ENCODE data around the gene HOXB5. TPM values are rescaled to one million over a fixed set of nuclear protein-coding genes. Genes with fewer than 3 reads are reported as not detected.

Gene HOXB5
- total RNA-seq, 4 donors from 2014 or later = 0.15 to 0.55 TPM; not detected in 2

DNA sequence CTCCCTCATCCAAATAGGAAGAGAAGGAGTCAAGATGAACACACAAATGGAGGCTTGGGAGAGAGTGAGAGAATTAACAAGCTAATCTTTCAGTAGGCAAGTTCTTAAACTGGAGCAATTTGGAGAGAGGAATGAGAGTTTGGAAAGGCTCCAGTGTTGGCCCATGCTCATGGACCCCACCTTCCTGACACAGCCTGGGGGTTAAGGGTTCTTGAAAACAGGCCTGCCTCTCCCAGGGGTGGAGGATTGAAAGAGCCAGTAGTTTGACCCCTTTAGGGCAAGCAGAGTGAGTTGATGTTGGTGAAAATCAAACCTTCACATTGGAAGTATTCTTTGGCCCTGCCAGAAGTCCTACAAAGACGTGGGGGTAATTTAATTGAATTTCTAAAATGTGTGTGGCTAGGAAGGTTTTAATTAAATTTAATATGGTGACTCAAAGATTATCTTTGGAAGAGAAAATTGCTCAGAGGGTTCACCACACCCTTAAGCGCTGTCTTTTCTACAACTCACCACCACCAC, 9.3 kb downstream of the HOXB5 start:
- DNase-seq (ENCODE audit: low spot score in 2 of 2) = no peak
- 28 to 29% methylated on average over 2 of the region's 2 CpGs for WGBS, 2 donors
- no peak overlapping the region for H3K4me3 ChIP-seq (ENCODE audit: low read depth, poor library complexity, severe bottlenecking)

GRCh38 chr17:48583708-48584222, 9.8 kb downstream of the HOXB5 start:
- intact Hi-C loops (cut with DNase I; ENCODE audit: low total_unique reads) = no loop called here
- DNase-seq (ENCODE audit: low spot score in 2 of 2) = no peak
- WGBS, 2 donors = 62 to 69% methylated on average over 3 of the region's 3 CpGs
- H3K4me3 ChIP-seq (ENCODE audit: low read depth, poor library complexity, severe bottlenecking) = no peak overlapping the region
- no peak for TF ChIP-seq POLR2A (IDR thresholded peaks at IDR 0.05)
- no peak for TF ChIP-seq CTCF (IDR thresholded peaks at IDR 0.05)

More for the DNA sequence above, 9.3 kb downstream of the HOXB5 start:
- TF ChIP-seq CTCF (IDR thresholded peaks at IDR 0.05) (no peak), POLR2A (IDR thresholded peaks at IDR 0.05) (no peak)
- intact Hi-C loops (cut with DNase I; ENCODE audit: low total_unique reads) = no loop called here

- intact Hi-C loops (cut with DNase I; ENCODE audit: low total_unique reads) = no loop called here
- DNase-seq (ENCODE audit: low spot score in 2 of 2) = no peak
- WGBS, 2 donors = 51 to 66% methylated on average over 7 of the region's 7 CpGs
- H3K4me3 ChIP-seq (ENCODE audit: low read depth, poor library complexity, severe bottlenecking) = no peak overlapping the region
- no peak for TF ChIP-seq CTCF (IDR thresholded peaks at IDR 0.05)
- TF ChIP-seq POLR2A (IDR thresholded peaks at IDR 0.05) = no peak
These were observed 10.9 kb downstream of the HOXB5 start for GRCh38 chr17:48582750-48583069.

DNA sequence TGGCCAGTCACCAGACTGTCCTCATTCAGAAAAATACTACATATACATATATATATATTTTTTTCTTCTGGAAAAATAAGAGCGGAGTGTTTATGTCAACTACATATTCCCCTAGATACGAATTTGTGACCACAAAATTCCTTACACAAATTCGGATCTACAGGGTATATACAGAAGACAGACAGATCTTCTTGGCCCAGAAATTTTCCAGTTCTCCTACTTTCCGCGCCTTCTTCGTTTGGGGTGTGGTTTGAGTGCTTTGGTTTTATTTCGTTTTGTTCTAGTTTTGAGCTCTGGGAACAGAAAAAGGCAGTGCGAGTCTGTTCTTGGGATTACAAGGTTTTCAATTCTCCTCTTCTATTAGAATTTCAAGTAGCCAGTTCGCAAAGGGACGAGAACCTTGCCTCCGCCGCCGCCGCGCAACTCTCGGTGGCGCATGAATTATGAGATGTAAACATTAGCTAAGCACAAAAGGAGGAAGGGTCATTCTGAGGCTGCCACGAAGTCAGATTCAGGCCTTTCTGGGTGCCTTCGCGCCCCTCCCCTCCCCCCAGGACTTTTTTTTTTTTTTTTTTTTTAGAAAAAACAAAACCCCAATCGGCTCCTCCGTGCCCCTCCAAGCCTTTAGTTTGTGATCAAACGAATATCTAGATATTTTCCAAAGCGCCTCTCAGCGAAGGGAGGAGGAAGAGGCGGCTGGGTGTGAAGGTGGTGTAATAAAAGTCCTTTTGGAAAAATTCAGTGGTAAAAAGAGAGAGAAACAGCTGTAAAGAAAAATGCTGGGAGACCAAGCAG, 13.6 kb downstream of the HOXB5 start:
- H3K4me3 ChIP-seq (ENCODE audit: low read depth, poor library complexity, severe bottlenecking) = no peak overlapping the region
- no peak for DNase-seq (ENCODE audit: low spot score in 2 of 2)
- no peak for TF ChIP-seq CTCF (IDR thresholded peaks at IDR 0.05)
- WGBS, 2 donors = 74 to 78% methylated on average over 26 of the region's 26 CpGs
- intact Hi-C loops (cut with DNase I; ENCODE audit: low total_unique reads) = no loop called here

DNA sequence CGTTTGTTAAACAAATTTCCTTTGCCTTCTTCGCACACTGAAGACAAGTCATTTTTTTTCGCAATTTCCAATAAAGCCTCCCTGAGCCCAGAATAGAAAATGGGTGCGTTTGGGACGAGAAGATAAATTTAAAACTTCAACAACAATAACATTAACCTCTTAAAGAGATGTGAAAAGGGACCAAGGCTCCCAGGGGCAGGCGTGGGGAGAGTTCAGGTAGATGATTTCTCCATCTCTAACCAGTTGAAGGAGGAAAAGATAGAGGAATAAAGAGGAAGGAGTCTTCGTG, 14.2 kb downstream of the HOXB5 start:
- no peak overlapping the region for H3K4me3 ChIP-seq (ENCODE audit: low read depth, poor library complexity, severe bottlenecking)
- intact Hi-C loops (cut with DNase I; ENCODE audit: low total_unique reads) = no loop called here
- WGBS, 2 donors = 68 to 73% methylated on average over 7 of the region's 7 CpGs
- no peak for DNase-seq (ENCODE audit: low spot score in 2 of 2)
- TF ChIP-seq POLR2A (IDR thresholded peaks at IDR 0.05) (no peak), CTCF (IDR thresholded peaks at IDR 0.05) (no peak)
